DOHH2 (cell line): Measurements from ENCODE around the gene ADCK1.

Source experiments
- H3F3A ChIP-seq: fragments of 200-600 bp; sonication (generic), shearing (Covaris generic); 2 replicates; pipeline ENCODE4 v1.6.0; 2016; ENCODE audit warnings: antibody characterized with exemption, mild to moderate bottlenecking; ENCODE audit not compliant: control insufficient read depth, insufficient read depth
- H3K27ac ChIP-seq: fragments of 200-600 bp; sonication (generic); 2 replicates; pipeline ENCODE4 v1.5.1; 2014; ENCODE audit warnings: low read depth, mild to moderate bottlenecking, low read length, moderate library complexity
- H3K27me3 ChIP-seq: fragments of 200-600 bp; sonication (generic); 2 replicates; pipeline ENCODE4 v1.6.1; 2014; ENCODE audit warnings: mild to moderate bottlenecking, low read length, mixed read lengths; ENCODE audit not compliant: control insufficient read depth
- H3K36me3 ChIP-seq: fragments of 200-600 bp; sonication (generic); 2 replicates; pipeline ENCODE4 v1.6.1; 2014; ENCODE audit warnings: mild to moderate bottlenecking, low read length, moderate library complexity, mixed read lengths; ENCODE audit not compliant: control insufficient read depth
- H3K4me1 ChIP-seq: fragments of 200-600 bp; sonication (generic); 2 replicates; pipeline ENCODE4 v1.6.1; 2014; ENCODE audit warnings: mild to moderate bottlenecking, low read length, mixed read lengths; ENCODE audit not compliant: control insufficient read depth
- H3K4me2 ChIP-seq: fragments of 200-600 bp; sonication (generic); 2 replicates; pipeline ENCODE4 v1.6.0; 2014; ENCODE audit warnings: mild to moderate bottlenecking, low read length, moderate library complexity
- H3K4me3 ChIP-seq: fragments of 200-600 bp; sonication (generic); 2 replicates; pipeline ENCODE4 v1.5.1; 2014; ENCODE audit warnings: mild to moderate bottlenecking, low read length, mixed read lengths
- H3K79me2 ChIP-seq: fragments of 200-600 bp; sonication (generic); 2 replicates; pipeline ENCODE4 v1.6.1; 2014; ENCODE audit warnings: mild to moderate bottlenecking, low read length, mixed read lengths; ENCODE audit not compliant: control insufficient read depth
- H3K9me2 ChIP-seq: fragments of 200-600 bp; sonication (generic); replicated peaks from 2 replicates; pipeline ENCODE4 v1.6.1; 2014; ENCODE audit warnings: mild to moderate bottlenecking, low read length, mixed read lengths; ENCODE audit not compliant: control insufficient read depth
- H3K9me3 ChIP-seq: fragments of 200-600 bp; sonication (generic); 2 replicates; pipeline ENCODE4 v1.6.1; 2014; ENCODE audit warnings: antibody characterized with exemption, low read length, mixed read lengths; ENCODE audit not compliant: control insufficient read depth, insufficient read depth
- H4K20me1 ChIP-seq: fragments of 200-600 bp; sonication (generic); 2 replicates; pipeline ENCODE4 v1.6.0; 2014; ENCODE audit warnings: low read depth, mild to moderate bottlenecking, antibody characterized with exemption, low read length, moderate library complexity; ENCODE audit not compliant: control insufficient read depth, insufficient read depth
- EZH2phosphoT487 ChIP-seq: fragments of 200-600 bp; sonication (generic); IDR thresholded peaks from 2 replicates; pipeline ENCODE4 v1.6.1; 2017; ENCODE audit warnings: borderline replicate concordance, mild to moderate bottlenecking, antibody characterized with exemption, low read length, moderate library complexity, mixed read lengths
- TF ChIP-seq, protein P1 (sequence below): fragments of 200-600 bp; sonication (generic); IDR thresholded peaks from one replicate; pipeline ENCODE4 v1.5.1; 2014; ENCODE audit warnings: antibody characterized with exemption, mild to moderate bottlenecking, low read depth, low read length; ENCODE audit not compliant: poor library complexity, severe bottlenecking

ADCK1 gene

DNA sequence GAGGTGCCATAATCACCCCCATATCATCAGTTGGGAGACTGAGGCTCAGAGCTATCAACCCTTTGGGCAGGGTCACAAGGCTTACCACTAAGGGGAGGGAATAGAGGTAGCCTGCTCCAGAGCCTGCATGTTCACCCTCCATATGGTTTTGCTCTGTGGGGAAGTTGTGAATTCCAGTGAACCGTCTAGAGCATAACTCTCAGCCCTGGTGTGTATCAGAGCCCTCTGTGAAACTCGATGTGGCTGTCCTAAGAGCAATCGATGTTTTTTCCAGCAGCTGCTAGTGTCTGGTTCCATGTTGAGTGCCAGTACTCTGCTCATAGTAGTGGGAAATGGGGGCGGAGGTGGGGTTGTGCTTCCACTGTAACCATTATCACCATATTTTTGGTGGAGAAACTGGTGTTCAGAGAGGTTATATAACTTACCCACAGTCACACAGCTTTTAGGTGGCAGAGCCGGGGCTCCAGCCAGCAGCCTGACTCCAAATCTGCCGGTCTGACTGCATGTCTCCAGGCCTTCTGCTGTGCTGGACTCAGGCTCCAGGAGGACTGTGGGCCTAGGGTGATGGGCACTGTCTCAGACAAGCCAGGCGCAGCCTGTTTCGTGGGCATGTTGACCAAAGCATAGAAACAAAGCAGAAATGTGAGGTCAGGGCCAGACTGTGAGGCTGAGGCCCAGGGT is 104.2 kb downstream of the ADCK1 start:
- no peak overlapping the region for H3K27ac ChIP-seq
- H3K9me2 ChIP-seq, result no peaks in the 10 kb centered on the region
- no peaks in the 10 kb centered on the region for H3K36me3 ChIP-seq
- no peaks in the 10 kb centered on the region for H3K79me2 ChIP-seq
- no peak for TF ChIP-seq EZH2phosphoT487
- TF ChIP-seq, protein P1, sequence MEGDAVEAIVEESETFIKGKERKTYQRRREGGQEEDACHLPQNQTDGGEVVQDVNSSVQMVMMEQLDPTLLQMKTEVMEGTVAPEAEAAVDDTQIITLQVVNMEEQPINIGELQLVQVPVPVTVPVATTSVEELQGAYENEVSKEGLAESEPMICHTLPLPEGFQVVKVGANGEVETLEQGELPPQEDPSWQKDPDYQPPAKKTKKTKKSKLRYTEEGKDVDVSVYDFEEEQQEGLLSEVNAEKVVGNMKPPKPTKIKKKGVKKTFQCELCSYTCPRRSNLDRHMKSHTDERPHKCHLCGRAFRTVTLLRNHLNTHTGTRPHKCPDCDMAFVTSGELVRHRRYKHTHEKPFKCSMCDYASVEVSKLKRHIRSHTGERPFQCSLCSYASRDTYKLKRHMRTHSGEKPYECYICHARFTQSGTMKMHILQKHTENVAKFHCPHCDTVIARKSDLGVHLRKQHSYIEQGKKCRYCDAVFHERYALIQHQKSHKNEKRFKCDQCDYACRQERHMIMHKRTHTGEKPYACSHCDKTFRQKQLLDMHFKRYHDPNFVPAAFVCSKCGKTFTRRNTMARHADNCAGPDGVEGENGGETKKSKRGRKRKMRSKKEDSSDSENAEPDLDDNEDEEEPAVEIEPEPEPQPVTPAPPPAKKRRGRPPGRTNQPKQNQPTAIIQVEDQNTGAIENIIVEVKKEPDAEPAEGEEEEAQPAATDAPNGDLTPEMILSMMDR, result no peak
- no peak overlapping the region for H3K4me2 ChIP-seq
- H3K4me3 ChIP-seq, result no peak overlapping the region
- 0 out of 2 replicates have a peak, but pooled peaks cover 2% of the 10 kb centered on the region for H3K4me1 ChIP-seq
- no peaks in the 10 kb centered on the region for H4K20me1 ChIP-seq
- no peaks in the 10 kb centered on the region for H3F3A ChIP-seq
- H3K27me3 ChIP-seq, result no peaks in the 10 kb centered on the region
- no peaks in the 10 kb centered on the region for H3K9me3 ChIP-seq

DNA sequence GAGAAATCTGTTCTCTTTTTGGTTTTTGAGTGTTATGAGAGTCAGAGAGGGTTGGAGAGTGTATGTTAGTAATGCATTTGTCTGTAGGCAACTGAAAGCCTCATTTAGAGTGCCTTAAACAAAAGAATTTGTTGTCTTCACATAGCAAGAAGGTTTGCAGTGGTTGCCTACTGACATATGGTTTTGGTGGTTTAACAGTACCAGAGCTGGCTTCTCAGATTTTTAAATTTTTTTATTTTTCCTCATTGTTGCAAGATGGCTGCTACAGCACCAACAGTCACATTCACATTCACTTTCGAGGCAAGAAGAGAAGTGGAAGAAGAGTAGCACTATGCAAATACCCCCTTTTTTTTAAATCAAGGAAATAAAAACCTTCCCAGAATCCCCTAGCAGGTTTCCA is 106.5 kb downstream of the ADCK1 start:
- Histone ChIP-seq H3K27me3 (no peaks in the 10 kb centered on the region), H3K4me3 (no peak overlapping the region), H3K79me2 (no peaks in the 10 kb centered on the region), H3K4me2 (no peak overlapping the region), H3K4me1 (0 out of 2 replicates have a peak, but pooled peaks cover 2% of the 10 kb centered on the region), H3K9me2 (no peaks in the 10 kb centered on the region), H3K9me3 (no peaks in the 10 kb centered on the region), H3K27ac (no peak overlapping the region), H3F3A (no peaks in the 10 kb centered on the region), H3K36me3 (no peaks in the 10 kb centered on the region), H4K20me1 (no peaks in the 10 kb centered on the region)
- TF ChIP-seq EZH2phosphoT487, result no peak
- TF ChIP-seq, protein P1, result no peak

DNA sequence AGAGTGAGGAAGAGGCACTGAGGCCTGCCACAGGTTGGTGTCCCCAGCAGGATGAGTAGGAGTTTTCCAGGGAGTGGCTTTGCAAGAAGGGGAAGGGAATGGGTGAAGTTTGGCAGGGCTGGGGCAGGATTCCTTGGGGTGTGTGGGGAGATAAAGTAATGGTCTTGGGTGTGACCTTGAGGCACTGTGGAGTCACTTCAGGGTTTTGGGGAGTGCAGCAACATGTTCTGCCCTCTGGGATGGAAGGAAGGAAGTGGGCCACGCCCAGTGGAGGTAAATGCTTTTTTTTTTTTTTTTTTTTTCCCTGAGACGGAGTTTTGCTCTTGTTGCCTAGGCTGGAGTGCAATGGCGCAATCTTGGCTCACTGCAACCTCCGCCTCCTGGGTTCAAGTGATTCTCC is 108.9 kb downstream of the ADCK1 start:
- Histone ChIP-seq H3K4me2 (no peak overlapping the region), H3K27ac (no peak overlapping the region), H3K9me2 (no peaks in the 10 kb centered on the region), H4K20me1 (no peaks in the 10 kb centered on the region), H3K36me3 (no peaks in the 10 kb centered on the region), H3K79me2 (no peaks in the 10 kb centered on the region), H3K27me3 (no peaks in the 10 kb centered on the region), H3K4me1 (0 out of 2 replicates have a peak, but pooled peaks cover 2% of the 10 kb centered on the region), H3K4me3 (no peak overlapping the region), H3F3A (no peaks in the 10 kb centered on the region), H3K9me3 (no peaks in the 10 kb centered on the region)
- TF ChIP-seq EZH2phosphoT487, result no peak
- TF ChIP-seq, protein P1, result no peak
